HG03571 (cell line): ENCODE results near the gene MLC1.

Experiments
- ATAC-seq: cut with Tn5 transposase; IDR thresholded peaks from one replicate; pipeline ENCODE4 v1.9.1; 2021; ENCODE audit not compliant: unreplicated experiment

The MLC1 gene

GRCh38 chr22:50039669-50040443, 45.4 kb downstream of the MLC1 start:
- ATAC-seq: no peak

GRCh38 chr22:50035976-50036724, 49.1 kb downstream of the MLC1 start:
- no peak for ATAC-seq

DNA sequence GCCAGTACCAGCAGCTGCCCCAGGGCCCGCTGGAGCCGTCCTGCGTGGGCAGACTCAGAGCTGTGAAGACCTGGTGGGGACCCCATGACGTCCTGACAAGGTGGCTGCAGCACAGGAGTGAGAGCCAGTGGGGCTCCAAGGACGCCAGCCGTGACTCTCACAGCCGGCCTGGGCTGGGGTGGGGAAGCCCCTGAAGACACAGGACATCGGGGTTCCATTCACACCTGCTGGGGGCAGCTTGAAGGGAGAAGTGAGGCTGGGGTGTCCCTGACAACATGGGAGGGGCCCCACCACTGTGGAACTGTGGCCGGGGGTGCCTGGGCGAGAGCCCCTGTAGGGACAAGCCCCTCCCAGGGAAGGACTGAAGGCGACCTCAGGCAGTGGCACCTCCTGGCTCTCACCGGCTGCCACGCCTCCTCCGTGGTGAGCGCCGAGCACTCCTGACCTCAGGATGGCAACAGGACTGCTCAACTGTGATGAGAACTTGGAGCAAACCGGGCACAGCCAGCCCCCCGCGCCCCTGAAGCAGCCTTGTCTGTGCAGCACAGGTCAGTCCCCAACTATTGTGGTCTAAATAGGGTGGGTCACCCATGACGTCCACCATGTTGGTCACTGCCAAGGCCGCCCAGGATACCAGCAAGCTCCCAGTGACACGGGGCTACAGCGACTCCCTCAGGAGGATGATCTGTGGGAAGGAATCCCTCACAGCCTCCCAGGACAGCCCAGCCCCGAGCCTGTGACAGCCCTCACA, 49.9 kb downstream of the MLC1 start:
- ATAC-seq: no peak

DNA sequence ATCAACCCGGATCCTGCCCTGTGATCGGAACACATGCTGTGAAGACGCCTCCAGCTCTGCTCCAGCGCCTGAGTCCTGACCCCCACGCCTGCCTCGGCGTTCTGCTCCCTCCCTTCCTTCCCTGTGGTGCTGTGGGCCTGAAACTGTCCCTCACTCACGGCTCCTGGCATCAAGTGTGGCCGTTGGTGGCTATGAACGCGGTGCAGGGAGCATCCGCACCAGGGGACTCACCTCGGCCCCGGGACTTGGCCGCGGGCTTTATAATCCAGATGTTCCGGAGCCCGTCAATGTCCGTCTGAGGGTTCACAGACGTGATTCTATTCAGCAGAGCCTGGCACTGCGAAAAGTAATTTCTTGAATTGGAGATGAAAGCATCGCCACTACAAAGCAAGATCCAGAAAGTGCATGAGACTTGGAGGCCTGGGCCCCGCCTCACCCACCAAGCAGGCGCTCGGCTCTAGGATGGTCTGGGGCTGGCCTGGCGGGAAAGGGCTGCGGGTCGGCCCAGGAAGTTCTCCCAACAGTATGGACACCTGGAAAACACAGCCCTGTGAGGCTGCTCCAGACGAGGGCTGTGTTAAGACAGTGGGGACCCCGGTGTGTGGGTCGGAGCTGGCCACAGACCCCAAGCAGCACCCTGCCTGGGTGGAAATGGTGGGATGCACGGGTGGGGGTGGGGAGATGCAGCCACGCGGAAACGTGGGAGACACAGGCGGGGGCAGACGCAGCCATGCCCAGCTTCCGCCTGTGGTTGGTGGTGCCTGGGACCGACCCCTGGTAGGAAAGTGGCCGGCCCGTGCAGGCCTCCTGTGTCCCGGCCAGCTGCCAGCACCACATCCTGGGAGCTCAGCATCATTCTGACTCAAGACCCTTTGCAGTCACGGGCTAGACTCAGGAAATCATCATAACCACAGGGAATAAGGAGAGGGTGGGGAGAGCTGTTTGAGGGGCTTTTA, 50.8 kb downstream of the MLC1 start:
- ATAC-seq: no peak

DNA sequence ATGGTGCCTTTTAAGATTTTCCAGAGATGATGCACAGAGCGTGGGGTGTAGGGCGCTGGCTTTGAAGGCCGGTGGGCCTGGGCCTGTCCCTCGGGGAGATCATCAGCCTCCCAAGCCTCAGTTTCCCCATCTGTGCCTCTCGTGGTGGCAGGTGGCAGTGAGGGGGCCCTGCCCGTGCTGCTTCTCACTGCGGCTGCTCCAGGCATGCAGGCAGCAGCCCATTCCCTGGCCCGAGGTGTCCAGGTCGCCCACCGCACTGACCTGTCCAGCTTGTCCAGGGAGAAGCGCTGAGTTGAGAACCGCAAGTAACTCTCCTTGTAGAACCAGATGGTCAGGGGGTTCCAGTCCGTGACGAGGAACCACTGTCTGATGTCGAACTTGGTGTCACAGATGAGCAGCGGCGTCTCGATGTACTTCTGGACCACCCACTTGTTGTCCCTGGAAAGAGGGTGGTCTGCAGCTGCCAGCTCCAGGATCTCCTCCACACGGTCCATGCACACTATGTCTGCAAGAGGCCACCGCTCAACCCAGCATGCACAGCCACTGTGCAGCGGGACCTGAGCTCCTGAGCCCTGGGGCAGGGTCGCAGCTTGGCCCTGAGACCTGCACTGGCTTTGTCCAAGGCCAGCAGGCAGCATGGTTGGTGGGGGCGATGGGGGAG, 52.2 kb downstream of the MLC1 start:
- no peak for ATAC-seq

DNA sequence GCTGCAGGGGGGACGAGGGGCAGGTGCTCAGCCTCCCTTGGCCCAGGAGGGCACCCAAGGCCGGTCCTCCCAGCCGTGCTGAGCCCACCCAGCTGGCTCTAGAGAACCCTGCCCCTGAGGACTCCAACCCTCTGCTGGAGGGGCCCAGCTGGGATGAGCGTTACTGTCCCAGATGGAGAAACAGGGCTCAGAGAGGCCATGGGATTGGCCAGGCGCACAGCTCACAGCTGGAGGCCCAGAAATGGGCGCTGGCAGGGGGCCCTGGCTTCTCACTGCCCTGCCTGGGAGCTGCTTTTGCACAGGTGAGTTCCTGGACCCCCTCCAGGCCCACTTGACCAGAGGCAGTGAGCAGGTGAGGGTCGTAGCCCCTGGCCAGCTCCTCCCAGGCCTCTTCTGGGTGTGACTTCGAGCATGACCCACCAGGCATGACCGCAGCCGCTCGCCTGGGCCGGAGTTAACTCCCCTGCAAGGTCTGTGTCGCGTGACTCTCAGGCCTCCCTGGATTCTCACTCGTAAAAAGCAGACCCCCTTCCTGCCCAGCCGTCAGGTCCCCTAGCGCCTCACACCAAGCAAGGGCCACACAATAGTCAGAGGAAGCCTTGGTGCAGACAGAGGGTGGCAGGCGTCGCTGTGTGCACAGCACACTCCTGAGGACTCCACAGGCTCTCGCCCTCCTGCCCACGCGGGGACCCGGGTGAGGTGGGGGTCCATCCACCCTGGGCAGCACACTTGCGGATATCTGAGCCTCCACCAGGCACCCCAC, 52.9 kb downstream of the MLC1 start:
- ATAC-seq: no peak

GRCh38 chr22:50031189-50032091, 53.8 kb downstream of the MLC1 start:
- no peak for ATAC-seq

GRCh38 chr22:50030297-50031188, 54.7 kb downstream of the MLC1 start:
- no peak for ATAC-seq

- no peak for ATAC-seq
Observed at GRCh38 chr22:50027639-50028537, 57.3 kb downstream of the MLC1 start.

- ATAC-seq: no peak
Observed at GRCh38 chr22:50025993-50026392, 59.2 kb downstream of the MLC1 start.

GRCh38 chr22:50022171-50022819, 62.9 kb downstream of the MLC1 start:
- ATAC-seq: no peak

- no peak for ATAC-seq
Observed at GRCh38 chr22:50020606-50021005, 64.6 kb downstream of the MLC1 start.

DNA sequence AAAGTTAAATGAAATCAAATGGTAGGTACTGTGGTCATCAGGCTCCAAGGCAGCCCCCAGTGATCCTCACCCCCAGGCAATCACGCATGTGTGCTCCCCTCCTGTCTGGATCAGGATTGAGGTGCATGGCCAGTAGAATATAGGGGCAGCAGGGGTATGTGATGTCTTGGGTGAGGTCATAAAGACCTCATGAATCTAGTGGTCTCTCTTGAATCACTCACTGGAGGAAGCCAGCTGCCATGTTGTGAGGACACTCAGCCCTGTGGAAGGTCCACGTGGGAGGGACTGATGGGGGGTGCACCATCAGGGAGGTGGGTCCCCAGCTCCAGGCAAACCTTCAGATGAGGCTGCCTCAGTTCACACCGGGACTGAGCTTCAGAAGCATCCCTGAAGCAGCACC, 65.9 kb downstream of the MLC1 start:
- no peak for ATAC-seq

DNA sequence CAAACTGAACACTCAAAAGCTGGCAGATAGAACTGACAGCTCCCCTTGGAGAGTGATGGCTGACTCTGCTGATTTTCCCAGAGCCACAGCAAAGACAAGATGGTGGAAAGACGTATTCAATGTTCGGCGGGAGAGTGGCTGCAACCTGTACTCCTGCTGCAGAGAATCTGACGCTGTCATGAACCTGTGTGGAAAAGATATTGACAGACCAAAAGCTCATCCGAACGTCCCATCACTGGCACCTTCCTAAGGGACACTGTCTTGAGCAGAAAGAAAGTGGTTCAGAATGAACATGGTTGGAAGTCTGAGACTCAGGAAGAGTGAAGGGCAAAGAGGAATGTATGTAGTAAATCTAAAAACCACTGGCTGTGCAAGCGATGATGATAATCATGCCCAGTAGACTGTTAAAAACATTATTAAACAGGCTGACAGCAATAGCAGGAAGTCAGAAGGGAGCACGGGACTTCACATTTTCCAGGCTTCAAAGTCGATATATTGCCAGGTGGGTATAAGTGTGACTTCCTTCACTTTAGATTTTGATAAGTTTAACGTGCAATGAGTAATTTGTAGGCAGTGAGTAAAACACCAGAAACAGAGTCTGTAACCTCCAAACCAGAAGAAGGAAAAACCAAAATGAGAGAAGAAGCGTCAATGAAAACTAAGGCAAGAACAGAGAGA, 66.5 kb downstream of the MLC1 start:
- no peak for ATAC-seq

DNA sequence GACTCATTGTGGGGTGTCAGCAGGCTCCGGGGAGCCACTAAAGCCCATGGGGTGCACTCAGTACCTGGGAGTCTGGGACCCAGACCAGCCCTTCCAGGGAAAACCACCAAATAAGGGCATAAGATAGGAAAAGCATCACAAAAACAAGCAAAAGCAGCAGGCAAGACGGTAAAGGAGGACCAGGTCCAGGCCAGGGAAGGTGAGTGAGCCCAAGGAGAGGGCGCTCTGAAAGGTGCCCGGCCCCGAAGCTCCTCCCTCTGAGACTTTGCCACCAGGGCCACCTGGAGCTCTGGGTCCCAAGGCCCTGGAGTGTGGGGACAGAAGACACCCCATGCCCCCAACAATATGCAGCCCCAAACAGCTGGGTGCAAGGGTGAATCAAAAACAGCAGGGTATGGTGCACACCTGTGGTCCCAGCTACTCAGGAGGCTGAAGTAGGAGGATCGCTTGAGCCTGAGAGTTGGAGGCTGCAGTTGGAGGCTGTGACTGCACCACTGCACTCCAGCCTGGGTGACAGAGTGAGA, 67.5 kb downstream of the MLC1 start:
- no peak for ATAC-seq
